GM12878 (cell line): ENCODE data around the gene RIMS1.

ENCODE experiments used
- CTCF ChIP-seq, 3 experiments: IDR thresholded peaks in 2 of 3; conservative IDR thresholded peaks in 1 of 3; 2 replicates each; pipeline ENCODE4 v1.5.1; 2011; ENCODE audit warnings: low read depth in 3 of 3, low read length in 3 of 3, mild to moderate bottlenecking in 3 of 3, control low read depth in 2 of 3, moderate library complexity in 2 of 3, inconsistent platforms in 1 of 3, mixed read lengths in 1 of 3; ENCODE audit not compliant: control insufficient read depth in 2 of 3, insufficient read depth in 1 of 3; ENCODE audit errors: extremely low read depth in 1 of 3
- KLF5 ChIP-seq: fragments of 450-650 bp; IDR thresholded peaks from 2 replicates; pipeline ENCODE4 v1.6.1; 2014; ENCODE audit warnings: mild to moderate bottlenecking; ENCODE audit not compliant: partially characterized antibody
- RBBP5 ChIP-seq: fragments of 200-600 bp; sonication (generic); conservative IDR thresholded peaks from 2 replicates; pipeline ENCODE4 v1.6.1; 2016
- RELA ChIP-seq: fragments of 450-650 bp; IDR thresholded peaks from 2 replicates; pipeline ENCODE4 v1.8.0; 2014; ENCODE audit warnings: borderline replicate concordance; ENCODE audit not compliant: partially characterized antibody

DNA sequence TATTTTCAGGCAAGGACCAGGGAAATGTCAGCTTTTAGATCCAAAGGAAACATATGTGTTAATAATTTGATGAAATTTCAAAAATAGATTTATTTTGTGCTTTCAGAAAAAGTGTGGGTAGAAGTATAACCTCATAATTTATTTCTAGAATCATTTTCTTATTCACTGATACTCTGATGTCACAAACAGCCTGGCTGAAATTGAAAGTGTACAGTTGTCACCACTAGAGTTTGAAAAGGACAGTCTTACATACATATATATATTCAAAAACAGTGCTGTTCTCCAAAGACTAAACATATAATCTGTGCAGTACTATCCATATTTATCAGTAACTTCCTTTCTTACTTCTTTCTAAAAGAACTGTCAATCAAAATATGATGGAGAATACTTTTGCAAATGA, 481.1 kb downstream of the RIMS1 start:
- no peak for TF ChIP-seq RBBP5
- TF ChIP-seq CTCF (IDR thresholded peaks at IDR 0.05 in 2 of 3, conservative IDR thresholded peaks at IDR 0.05 in 1 of 3; ENCODE audit: control insufficient read depth in 2 of 3, extremely low read depth in 1 of 3, insufficient read depth in 1 of 3, low read depth in 3 of 3, low read length in 3 of 3) = no peak
- no peak for TF ChIP-seq KLF5
- no peak for TF ChIP-seq RELA
